PFSK-1 (cell line): ENCODE data around the gene ZBTB34.

Experiments
- SIN3A ChIP-seq: IDR thresholded peaks from 2 replicates; pipeline ENCODE4 v1.6.1; 2012; ENCODE audit warnings: mild to moderate bottlenecking, low read length, moderate library complexity, borderline replicate concordance; ENCODE audit not compliant: insufficient read depth
- TAF1 ChIP-seq: IDR thresholded peaks from 2 replicates; pipeline ENCODE4 v1.6.1; 2012; ENCODE audit warnings: low read length, control low read depth, borderline replicate concordance; ENCODE audit not compliant: insufficient read depth
- TF ChIP-seq, protein P1 (sequence below), 2 experiments: IDR thresholded peaks; 2 replicates each; pipeline versions ENCODE4 v1.6.1 to v1.8.0; 2011 to 2012; ENCODE audit warnings: low read depth in 2 of 2, low read length in 2 of 2, control low read depth in 1 of 2, inconsistent platforms in 1 of 2, mild to moderate bottlenecking in 1 of 2, moderate library complexity in 1 of 2; ENCODE audit not compliant: insufficient read depth in 1 of 2

DNA sequence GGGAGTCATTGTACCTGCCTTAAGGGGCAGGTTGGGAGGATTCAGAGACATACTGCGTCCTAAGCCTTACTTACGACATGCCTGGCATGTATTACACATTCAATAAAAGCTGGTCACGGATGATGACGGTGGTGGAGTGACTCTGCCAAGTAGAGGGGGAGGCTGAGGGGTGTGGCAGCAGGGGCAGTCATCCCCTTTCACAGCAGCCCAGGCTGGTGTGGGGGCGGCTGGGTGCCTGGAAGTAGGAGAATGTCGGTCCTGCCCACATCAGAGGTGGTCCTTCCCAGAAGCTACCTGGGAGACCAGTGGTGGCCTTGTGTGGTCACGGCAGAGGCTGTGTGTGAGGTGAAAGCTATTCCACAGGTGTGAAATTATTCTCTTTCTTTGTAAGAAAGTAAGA, 8.9 kb downstream of the ZBTB34 start:
- TF ChIP-seq, protein P1, sequence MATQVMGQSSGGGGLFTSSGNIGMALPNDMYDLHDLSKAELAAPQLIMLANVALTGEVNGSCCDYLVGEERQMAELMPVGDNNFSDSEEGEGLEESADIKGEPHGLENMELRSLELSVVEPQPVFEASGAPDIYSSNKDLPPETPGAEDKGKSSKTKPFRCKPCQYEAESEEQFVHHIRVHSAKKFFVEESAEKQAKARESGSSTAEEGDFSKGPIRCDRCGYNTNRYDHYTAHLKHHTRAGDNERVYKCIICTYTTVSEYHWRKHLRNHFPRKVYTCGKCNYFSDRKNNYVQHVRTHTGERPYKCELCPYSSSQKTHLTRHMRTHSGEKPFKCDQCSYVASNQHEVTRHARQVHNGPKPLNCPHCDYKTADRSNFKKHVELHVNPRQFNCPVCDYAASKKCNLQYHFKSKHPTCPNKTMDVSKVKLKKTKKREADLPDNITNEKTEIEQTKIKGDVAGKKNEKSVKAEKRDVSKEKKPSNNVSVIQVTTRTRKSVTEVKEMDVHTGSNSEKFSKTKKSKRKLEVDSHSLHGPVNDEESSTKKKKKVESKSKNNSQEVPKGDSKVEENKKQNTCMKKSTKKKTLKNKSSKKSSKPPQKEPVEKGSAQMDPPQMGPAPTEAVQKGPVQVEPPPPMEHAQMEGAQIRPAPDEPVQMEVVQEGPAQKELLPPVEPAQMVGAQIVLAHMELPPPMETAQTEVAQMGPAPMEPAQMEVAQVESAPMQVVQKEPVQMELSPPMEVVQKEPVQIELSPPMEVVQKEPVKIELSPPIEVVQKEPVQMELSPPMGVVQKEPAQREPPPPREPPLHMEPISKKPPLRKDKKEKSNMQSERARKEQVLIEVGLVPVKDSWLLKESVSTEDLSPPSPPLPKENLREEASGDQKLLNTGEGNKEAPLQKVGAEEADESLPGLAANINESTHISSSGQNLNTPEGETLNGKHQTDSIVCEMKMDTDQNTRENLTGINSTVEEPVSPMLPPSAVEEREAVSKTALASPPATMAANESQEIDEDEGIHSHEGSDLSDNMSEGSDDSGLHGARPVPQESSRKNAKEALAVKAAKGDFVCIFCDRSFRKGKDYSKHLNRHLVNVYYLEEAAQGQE (IDR thresholded peaks at IDR 0.05; ENCODE audit: insufficient read depth in 1 of 2, low read depth in 2 of 2, low read length in 2 of 2) = no peak
- no peak for TF ChIP-seq SIN3A
- TF ChIP-seq TAF1 = no peak
